ENCODE data around the gene SMURF2.

SMURF2 gene

GRCh38 chr17:64505340-64506200 lies 156.5 kb downstream of the SMURF2 start:
- DNase-seq (ENCODE audit: low read depth in 2 of 2, low spot score in 1 of 2) = peak; percentile 58 to 73

- no peak for DNase-seq (ENCODE audit: low read depth in 2 of 2, low spot score in 1 of 2)
Measured at GRCh38 chr17:64504769-64505339, 157.3 kb downstream of the SMURF2 start.

- no peak for DNase-seq (ENCODE audit: low read depth in 2 of 2, low spot score in 1 of 2)
Measured at GRCh38 chr17:64503821-64504768, 158.0 kb downstream of the SMURF2 start.

GRCh38 chr17:64503341-64503740 lies 158.8 kb downstream of the SMURF2 start:
- no peak for DNase-seq (ENCODE audit: low read depth in 2 of 2, low spot score in 1 of 2)

GRCh38 chr17:64502809-64503208 lies 159.3 kb downstream of the SMURF2 start:
- DNase-seq (ENCODE audit: low read depth in 2 of 2, low spot score in 1 of 2) = no peak

- no peak for DNase-seq (ENCODE audit: low read depth in 2 of 2, low spot score in 1 of 2)
Measured at GRCh38 chr17:64502021-64502420, 160.1 kb downstream of the SMURF2 start.

GRCh38 chr17:64500862-64501765 lies 161.0 kb downstream of the SMURF2 start:
- no peak for DNase-seq (ENCODE audit: low read depth in 2 of 2, low spot score in 1 of 2)

GRCh38 chr17:64500487-64500859 lies 161.6 kb downstream of the SMURF2 start:
- no peak for DNase-seq (ENCODE audit: low read depth in 2 of 2, low spot score in 1 of 2)

- no peak for DNase-seq (ENCODE audit: low read depth in 2 of 2, low spot score in 1 of 2)
Measured at GRCh38 chr17:64499805-64500486, 162.2 kb downstream of the SMURF2 start.

GRCh38 chr17:64498308-64499203 lies 163.6 kb downstream of the SMURF2 start:
- DNase-seq (ENCODE audit: low read depth in 2 of 2, low spot score in 1 of 2) = no peak

GRCh38 chr17:64497565-64498035 lies 164.5 kb downstream of the SMURF2 start:
- no peak for DNase-seq (ENCODE audit: low read depth in 2 of 2, low spot score in 1 of 2)

- DNase-seq (ENCODE audit: low read depth in 2 of 2, low spot score in 1 of 2) = peak; percentile 91 to 93
Measured at GRCh38 chr17:64496786-64497564, 165.1 kb downstream of the SMURF2 start, which contains the start of gene POLG2. Gene POLG2 (minus strand): TSS chr17:64497054. CDS start chr17:64496968, 86 bp downstream.

- no peak for DNase-seq (ENCODE audit: low read depth in 2 of 2, low spot score in 1 of 2)
Measured at GRCh38 chr17:64496348-64496785, 165.7 kb downstream of the SMURF2 start.
